HepG2 (cell line): ENCODE data around the gene ANKLE1. TPM values are rescaled to one million over a fixed set of nuclear protein-coding genes. Genes with fewer than 3 reads are reported as not detected.
A peak's percentile ranks its signal among the peaks of the same experiment; 100 is the strongest.

ENCODE experiments used
- ARHGAP35 ChIP-seq: sonication (generic); formaldehyde crosslinking; IDR thresholded peaks from 2 replicates; pipeline ENCODE4 v1.9.0; 2022; ENCODE audit warnings: mild to moderate bottlenecking, inconsistent platforms, moderate library complexity, missing genetic modification reagents, borderline replicate concordance
- ATF5 ChIP-seq: sonication (generic); formaldehyde crosslinking; IDR thresholded peaks from 2 replicates; pipeline ENCODE4 v1.4.0; 2020; ENCODE audit warnings: mild to moderate bottlenecking, low read depth, missing genetic modification reagents
- CHD4 ChIP-seq: fragments of 200-600 bp; sonication (generic); IDR thresholded peaks from 2 replicates; pipeline ENCODE4 v1.7.0; 2017; ENCODE audit warnings: mild to moderate bottlenecking, low read length, borderline replicate concordance
- GMEB1 ChIP-seq: sonication (generic); formaldehyde crosslinking; IDR thresholded peaks from 2 replicates; pipeline ENCODE4 v1.5.1; 2020; ENCODE audit warnings: missing genetic modification reagents, mild to moderate bottlenecking, borderline replicate concordance
- ISX ChIP-seq: sonication (generic); formaldehyde crosslinking; conservative IDR thresholded peaks from 2 replicates; pipeline ENCODE4 v1.5.0; 2020; ENCODE audit warnings: missing genetic modification reagents
- POLR2AphosphoS2 ChIP-seq: IDR thresholded peaks from 2 replicates; pipeline ENCODE4 v1.6.1; 2011; ENCODE audit warnings: low read depth, low read length, improper control_type of control experiment
- ZBTB10 ChIP-seq: sonication (generic); formaldehyde crosslinking; IDR thresholded peaks from 2 replicates; pipeline ENCODE4 v1.4.0; 2020; ENCODE audit warnings: missing genetic modification reagents, borderline replicate concordance
- ZNF224 ChIP-seq: sonication (generic); formaldehyde crosslinking; IDR thresholded peaks from 2 replicates; pipeline ENCODE4 v1.5.0; 2020; ENCODE audit warnings: mild to moderate bottlenecking, missing genetic modification reagents
- ZNF773 ChIP-seq: sonication (generic); formaldehyde crosslinking; IDR thresholded peaks from 2 replicates; pipeline ENCODE4 v1.4.0; 2020; ENCODE audit warnings: missing genetic modification reagents, borderline replicate concordance
- polyA plus RNA-seq, 8 experiments: library from polyadenylated mRNA; depleted of rRNA in 3 of 8; stranded (reverse) in 7 of 8; unstranded in 1 of 8; fragments of >200 nt; fragmentation: Illumina TruSeq in 4 of 8; extraction: Trizol in 4 of 8; gene quantifications; 2 replicates each; pipeline versions ENCODE4 v1.2.1 to v1.2.3, GENCODE V29; 2011 to 2016; ENCODE audit warnings: low read depth in 4 of 8, missing spikeins in 1 of 8, mixed read lengths in 1 of 8; ENCODE audit not compliant: insufficient read depth in 1 of 8
- total RNA-seq, 5 experiments: library from RNA; depleted of rRNA; stranded (reverse); fragments of >200 nt; fragmentation: Illumina TruSeq; extraction: Trizol; gene quantifications; 2 replicates each; pipeline ENCODE4 v1.2.3, GENCODE V29; 2016; ENCODE audit warnings: low read depth in 1 of 5
- TF ChIP-seq, protein P1 (sequence below): sonication (generic); formaldehyde crosslinking; IDR thresholded peaks from 2 replicates; pipeline ENCODE4 v1.4.0; 2020; ENCODE audit warnings: mild to moderate bottlenecking, missing genetic modification reagents
- TF ChIP-seq, protein P2 (sequence below): sonication (generic); formaldehyde crosslinking; IDR thresholded peaks from 2 replicates; pipeline ENCODE4 v1.4.0; 2020; ENCODE audit warnings: mild to moderate bottlenecking, missing genetic modification reagents, borderline replicate concordance

The ANKLE1 gene
- total and polyA plus RNA-seq, 2 of the 13 experiments (the other 11 are each of a cell fraction or from before 2014, with no cell fraction given): 0.69 to 1.5 TPM

GRCh38 chr19:17305517-17306284 lies 24.0 kb downstream of the ANKLE1 start, which contains the start of gene MRPL34 (continued):
- TF ChIP-seq, protein P1, sequence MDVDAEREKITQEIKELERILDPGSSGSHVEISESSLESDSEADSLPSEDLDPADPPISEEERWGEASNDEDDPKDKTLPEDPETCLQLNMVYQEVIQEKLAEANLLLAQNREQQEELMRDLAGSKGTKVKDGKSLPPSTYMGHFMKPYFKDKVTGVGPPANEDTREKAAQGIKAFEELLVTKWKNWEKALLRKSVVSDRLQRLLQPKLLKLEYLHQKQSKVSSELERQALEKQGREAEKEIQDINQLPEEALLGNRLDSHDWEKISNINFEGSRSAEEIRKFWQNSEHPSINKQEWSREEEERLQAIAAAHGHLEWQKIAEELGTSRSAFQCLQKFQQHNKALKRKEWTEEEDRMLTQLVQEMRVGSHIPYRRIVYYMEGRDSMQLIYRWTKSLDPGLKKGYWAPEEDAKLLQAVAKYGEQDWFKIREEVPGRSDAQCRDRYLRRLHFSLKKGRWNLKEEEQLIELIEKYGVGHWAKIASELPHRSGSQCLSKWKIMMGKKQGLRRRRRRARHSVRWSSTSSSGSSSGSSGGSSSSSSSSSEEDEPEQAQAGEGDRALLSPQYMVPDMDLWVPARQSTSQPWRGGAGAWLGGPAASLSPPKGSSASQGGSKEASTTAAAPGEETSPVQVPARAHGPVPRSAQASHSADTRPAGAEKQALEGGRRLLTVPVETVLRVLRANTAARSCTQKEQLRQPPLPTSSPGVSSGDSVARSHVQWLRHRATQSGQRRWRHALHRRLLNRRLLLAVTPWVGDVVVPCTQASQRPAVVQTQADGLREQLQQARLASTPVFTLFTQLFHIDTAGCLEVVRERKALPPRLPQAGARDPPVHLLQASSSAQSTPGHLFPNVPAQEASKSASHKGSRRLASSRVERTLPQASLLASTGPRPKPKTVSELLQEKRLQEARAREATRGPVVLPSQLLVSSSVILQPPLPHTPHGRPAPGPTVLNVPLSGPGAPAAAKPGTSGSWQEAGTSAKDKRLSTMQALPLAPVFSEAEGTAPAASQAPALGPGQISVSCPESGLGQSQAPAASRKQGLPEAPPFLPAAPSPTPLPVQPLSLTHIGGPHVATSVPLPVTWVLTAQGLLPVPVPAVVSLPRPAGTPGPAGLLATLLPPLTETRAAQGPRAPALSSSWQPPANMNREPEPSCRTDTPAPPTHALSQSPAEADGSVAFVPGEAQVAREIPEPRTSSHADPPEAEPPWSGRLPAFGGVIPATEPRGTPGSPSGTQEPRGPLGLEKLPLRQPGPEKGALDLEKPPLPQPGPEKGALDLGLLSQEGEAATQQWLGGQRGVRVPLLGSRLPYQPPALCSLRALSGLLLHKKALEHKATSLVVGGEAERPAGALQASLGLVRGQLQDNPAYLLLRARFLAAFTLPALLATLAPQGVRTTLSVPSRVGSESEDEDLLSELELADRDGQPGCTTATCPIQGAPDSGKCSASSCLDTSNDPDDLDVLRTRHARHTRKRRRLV: no peak
- TF ChIP-seq GMEB1 (CRISPR knock-in tag) (peak; percentile 59; the same call in 1 of the 2 replicates), POLR2AphosphoS2 (no peak), ZNF224 (CRISPR knock-in tag) (peak; percentile 72; the same call in 1 of the 2 replicates), ISX (no peak), ZNF773 (CRISPR knock-in tag) (no peak), CHD4 (no peak), ZBTB10 (0 out of 2 replicates have a peak, but pooled peaks have one; percentile 40), ARHGAP35 (CRISPR knock-in tag) (no peak), ATF5 (no peak)
- TF ChIP-seq, protein P2, sequence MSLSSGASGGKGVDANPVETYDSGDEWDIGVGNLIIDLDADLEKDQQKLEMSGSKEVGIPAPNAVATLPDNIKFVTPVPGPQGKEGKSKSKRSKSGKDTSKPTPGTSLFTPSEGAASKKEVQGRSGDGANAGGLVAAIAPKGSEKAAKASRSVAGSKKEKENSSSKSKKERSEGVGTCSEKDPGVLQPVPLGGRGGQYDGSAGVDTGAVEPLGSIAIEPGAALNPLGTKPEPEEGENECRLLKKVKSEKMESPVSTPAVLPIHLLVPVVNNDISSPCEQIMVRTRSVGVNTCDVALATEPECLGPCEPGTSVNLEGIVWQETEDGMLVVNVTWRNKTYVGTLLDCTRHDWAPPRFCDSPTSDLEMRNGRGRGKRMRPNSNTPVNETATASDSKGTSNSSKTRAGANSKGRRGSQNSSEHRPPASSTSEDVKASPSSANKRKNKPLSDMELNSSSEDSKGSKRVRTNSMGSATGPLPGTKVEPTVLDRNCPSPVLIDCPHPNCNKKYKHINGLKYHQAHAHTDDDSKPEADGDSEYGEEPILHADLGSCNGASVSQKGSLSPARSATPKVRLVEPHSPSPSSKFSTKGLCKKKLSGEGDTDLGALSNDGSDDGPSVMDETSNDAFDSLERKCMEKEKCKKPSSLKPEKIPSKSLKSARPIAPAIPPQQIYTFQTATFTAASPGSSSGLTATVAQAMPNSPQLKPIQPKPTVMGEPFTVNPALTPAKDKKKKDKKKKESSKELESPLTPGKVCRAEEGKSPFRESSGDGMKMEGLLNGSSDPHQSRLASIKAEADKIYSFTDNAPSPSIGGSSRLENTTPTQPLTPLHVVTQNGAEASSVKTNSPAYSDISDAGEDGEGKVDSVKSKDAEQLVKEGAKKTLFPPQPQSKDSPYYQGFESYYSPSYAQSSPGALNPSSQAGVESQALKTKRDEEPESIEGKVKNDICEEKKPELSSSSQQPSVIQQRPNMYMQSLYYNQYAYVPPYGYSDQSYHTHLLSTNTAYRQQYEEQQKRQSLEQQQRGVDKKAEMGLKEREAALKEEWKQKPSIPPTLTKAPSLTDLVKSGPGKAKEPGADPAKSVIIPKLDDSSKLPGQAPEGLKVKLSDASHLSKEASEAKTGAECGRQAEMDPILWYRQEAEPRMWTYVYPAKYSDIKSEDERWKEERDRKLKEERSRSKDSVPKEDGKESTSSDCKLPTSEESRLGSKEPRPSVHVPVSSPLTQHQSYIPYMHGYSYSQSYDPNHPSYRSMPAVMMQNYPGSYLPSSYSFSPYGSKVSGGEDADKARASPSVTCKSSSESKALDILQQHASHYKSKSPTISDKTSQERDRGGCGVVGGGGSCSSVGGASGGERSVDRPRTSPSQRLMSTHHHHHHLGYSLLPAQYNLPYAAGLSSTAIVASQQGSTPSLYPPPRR (CRISPR knock-in tag): peak; percentile 30; the same call in 1 of the 2 replicates
